ENCODE measurements around the gene PLGRKT. TPM values are rescaled to one million over a fixed set of nuclear protein-coding genes. Genes with fewer than 3 reads are reported as not detected.

PLGRKT gene
- polyA plus RNA-seq, 1 donor from 2014 or later, result 80.0 TPM

- no peak overlapping the region for H3K4me3 ChIP-seq (ENCODE audit: low read length)
- H3K27ac ChIP-seq (ENCODE audit: low read length), result no peak overlapping the region
- H3K27me3 ChIP-seq (ENCODE audit: insufficient read depth, low read depth, low read length), result no peaks in the 10 kb centered on the region
- no peaks in the 10 kb centered on the region for H3K9me2 ChIP-seq (ENCODE audit: insufficient read depth, low read length)
- no peaks in the 10 kb centered on the region for H3K9me3 ChIP-seq (ENCODE audit: low read length)
- H2AFZ ChIP-seq (ENCODE audit: low read depth, low read length), result no peak overlapping the region
- no peaks in the 10 kb centered on the region for H4K20me1 ChIP-seq (ENCODE audit: insufficient read depth)
- no peaks in the 10 kb centered on the region for H3F3A ChIP-seq (ENCODE audit: insufficient read depth, low read length, poor library complexity, severe bottlenecking)
- no peaks in the 10 kb centered on the region for H3K36me3 ChIP-seq (ENCODE audit: insufficient read depth, low read length)
- H3K4me2 ChIP-seq (ENCODE audit: low read length), result no peak overlapping the region
- TF ChIP-seq, protein P1, sequence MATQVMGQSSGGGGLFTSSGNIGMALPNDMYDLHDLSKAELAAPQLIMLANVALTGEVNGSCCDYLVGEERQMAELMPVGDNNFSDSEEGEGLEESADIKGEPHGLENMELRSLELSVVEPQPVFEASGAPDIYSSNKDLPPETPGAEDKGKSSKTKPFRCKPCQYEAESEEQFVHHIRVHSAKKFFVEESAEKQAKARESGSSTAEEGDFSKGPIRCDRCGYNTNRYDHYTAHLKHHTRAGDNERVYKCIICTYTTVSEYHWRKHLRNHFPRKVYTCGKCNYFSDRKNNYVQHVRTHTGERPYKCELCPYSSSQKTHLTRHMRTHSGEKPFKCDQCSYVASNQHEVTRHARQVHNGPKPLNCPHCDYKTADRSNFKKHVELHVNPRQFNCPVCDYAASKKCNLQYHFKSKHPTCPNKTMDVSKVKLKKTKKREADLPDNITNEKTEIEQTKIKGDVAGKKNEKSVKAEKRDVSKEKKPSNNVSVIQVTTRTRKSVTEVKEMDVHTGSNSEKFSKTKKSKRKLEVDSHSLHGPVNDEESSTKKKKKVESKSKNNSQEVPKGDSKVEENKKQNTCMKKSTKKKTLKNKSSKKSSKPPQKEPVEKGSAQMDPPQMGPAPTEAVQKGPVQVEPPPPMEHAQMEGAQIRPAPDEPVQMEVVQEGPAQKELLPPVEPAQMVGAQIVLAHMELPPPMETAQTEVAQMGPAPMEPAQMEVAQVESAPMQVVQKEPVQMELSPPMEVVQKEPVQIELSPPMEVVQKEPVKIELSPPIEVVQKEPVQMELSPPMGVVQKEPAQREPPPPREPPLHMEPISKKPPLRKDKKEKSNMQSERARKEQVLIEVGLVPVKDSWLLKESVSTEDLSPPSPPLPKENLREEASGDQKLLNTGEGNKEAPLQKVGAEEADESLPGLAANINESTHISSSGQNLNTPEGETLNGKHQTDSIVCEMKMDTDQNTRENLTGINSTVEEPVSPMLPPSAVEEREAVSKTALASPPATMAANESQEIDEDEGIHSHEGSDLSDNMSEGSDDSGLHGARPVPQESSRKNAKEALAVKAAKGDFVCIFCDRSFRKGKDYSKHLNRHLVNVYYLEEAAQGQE (IDR thresholded peaks at IDR 0.05; ENCODE audit: borderline replicate concordance), result no peak
- TF ChIP-seq POLR2AphosphoS5 (IDR thresholded peaks at IDR 0.05) (no peak), SMC3 (conservative IDR thresholded peaks at IDR 0.05; ENCODE audit: poor library complexity) (no peak), TAF1 (IDR thresholded peaks at IDR 0.05; ENCODE audit: low read depth) (no peak), CTCF (IDR thresholded peaks at IDR 0.05; ENCODE audit: poor library complexity, severe bottlenecking) (no peak), MXI1 (conservative IDR thresholded peaks at IDR 0.05; ENCODE audit: poor library complexity, severe bottlenecking) (no peak), EP300 (conservative IDR thresholded peaks at IDR 0.05; ENCODE audit: poor library complexity, severe bottlenecking) (no peak), EZH2 (IDR thresholded peaks at IDR 0.05; ENCODE audit: borderline replicate concordance, insufficient read depth, low read length, poor library complexity, severe bottlenecking) (no peak), RAD21 (conservative IDR thresholded peaks at IDR 0.05) (no peak)
- H3K9ac ChIP-seq (ENCODE audit: low read length), result no peak overlapping the region
- no peaks in the 10 kb centered on the region for H3K79me2 ChIP-seq (replicated peaks; ENCODE audit: insufficient read depth, low read length)
Measured at GRCh38 chr9:5430912-5431311, 6.8 kb downstream of the PLGRKT start.

DNA sequence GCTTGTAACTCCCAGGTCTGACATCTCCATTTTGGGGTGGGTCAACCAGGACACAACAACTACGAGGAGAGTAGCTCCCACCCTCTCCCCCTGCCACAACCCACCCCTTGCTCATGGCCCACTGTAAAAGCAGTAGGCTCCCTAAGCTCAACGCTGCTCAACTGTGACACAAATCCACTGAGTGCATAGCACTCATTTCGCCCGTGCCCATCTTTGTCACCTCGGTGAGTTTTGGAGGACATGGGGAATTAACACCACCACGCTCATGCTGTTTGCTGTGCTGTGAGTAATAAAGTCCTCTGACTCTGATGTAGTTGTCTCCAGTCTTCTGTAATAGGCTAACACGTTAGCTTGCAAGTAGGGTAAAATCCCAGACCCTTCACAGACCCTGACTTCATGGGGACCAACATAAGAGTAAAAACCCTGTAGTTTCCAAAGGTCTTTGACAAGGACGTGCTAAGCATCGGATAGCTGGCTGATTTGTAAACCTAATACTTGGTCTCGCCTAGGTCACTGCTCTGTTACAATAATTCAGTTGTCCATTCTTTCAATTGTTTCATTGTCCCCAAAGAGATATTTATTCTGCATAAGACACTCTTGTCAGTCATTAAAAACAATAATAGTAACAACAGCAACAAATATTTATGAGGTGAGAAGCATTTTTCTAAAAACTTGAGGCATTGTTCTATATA is 7.7 kb downstream of the PLGRKT start:
- TF ChIP-seq EP300 (conservative IDR thresholded peaks at IDR 0.05; ENCODE audit: poor library complexity, severe bottlenecking) (no peak), CTCF (IDR thresholded peaks at IDR 0.05; ENCODE audit: poor library complexity, severe bottlenecking) (no peak), MXI1 (conservative IDR thresholded peaks at IDR 0.05; ENCODE audit: poor library complexity, severe bottlenecking) (no peak), SMC3 (conservative IDR thresholded peaks at IDR 0.05; ENCODE audit: poor library complexity) (no peak), TAF1 (IDR thresholded peaks at IDR 0.05; ENCODE audit: low read depth) (no peak), POLR2AphosphoS5 (IDR thresholded peaks at IDR 0.05) (no peak), EZH2 (IDR thresholded peaks at IDR 0.05; ENCODE audit: borderline replicate concordance, insufficient read depth, low read length, poor library complexity, severe bottlenecking) (no peak), RAD21 (conservative IDR thresholded peaks at IDR 0.05) (no peak)
- TF ChIP-seq, protein P1 (IDR thresholded peaks at IDR 0.05; ENCODE audit: borderline replicate concordance), result no peak
- Histone ChIP-seq H3K36me3 (ENCODE audit: insufficient read depth, low read length) (no peaks in the 10 kb centered on the region), H2AFZ (ENCODE audit: low read depth, low read length) (no peak overlapping the region), H3K9me3 (ENCODE audit: low read length) (no peaks in the 10 kb centered on the region), H3K79me2 (replicated peaks; ENCODE audit: insufficient read depth, low read length) (no peaks in the 10 kb centered on the region), H3K4me2 (ENCODE audit: low read length) (no peak overlapping the region), H3K4me3 (ENCODE audit: low read length) (no peak overlapping the region), H3K27me3 (ENCODE audit: insufficient read depth, low read depth, low read length) (no peaks in the 10 kb centered on the region), H3F3A (ENCODE audit: insufficient read depth, low read length, poor library complexity, severe bottlenecking) (no peaks in the 10 kb centered on the region), H4K20me1 (ENCODE audit: insufficient read depth) (no peaks in the 10 kb centered on the region), H3K9me2 (ENCODE audit: insufficient read depth, low read length) (no peaks in the 10 kb centered on the region), H3K9ac (ENCODE audit: low read length) (no peak overlapping the region), H3K27ac (ENCODE audit: low read length) (no peak overlapping the region)
